Measurements from ENCODE around the gene RAPGEF1.

RAPGEF1 gene

GRCh38 chr9:131708226-131709002, 31.5 kb downstream of the RAPGEF1 start:
- in situ Hi-C loops (cut with MboI; ENCODE audit: low sequenced_read_pairs), result no loop called here

- in situ Hi-C loops (cut with MboI; ENCODE audit: low sequenced_read_pairs), result no loop called here
Observed at GRCh38 chr9:131707733-131708157, 32.1 kb downstream of the RAPGEF1 start.

GRCh38 chr9:131707050-131707449, 32.8 kb downstream of the RAPGEF1 start:
- in situ Hi-C loops (cut with MboI; ENCODE audit: low sequenced_read_pairs), result no loop called here

- in situ Hi-C loops (cut with MboI; ENCODE audit: low sequenced_read_pairs), result no loop called here
Observed at GRCh38 chr9:131706608-131706970, 33.3 kb downstream of the RAPGEF1 start.

- in situ Hi-C loops (cut with MboI; ENCODE audit: low sequenced_read_pairs), result no loop called here
Observed at GRCh38 chr9:131704988-131705387, 34.9 kb downstream of the RAPGEF1 start.

DNA sequence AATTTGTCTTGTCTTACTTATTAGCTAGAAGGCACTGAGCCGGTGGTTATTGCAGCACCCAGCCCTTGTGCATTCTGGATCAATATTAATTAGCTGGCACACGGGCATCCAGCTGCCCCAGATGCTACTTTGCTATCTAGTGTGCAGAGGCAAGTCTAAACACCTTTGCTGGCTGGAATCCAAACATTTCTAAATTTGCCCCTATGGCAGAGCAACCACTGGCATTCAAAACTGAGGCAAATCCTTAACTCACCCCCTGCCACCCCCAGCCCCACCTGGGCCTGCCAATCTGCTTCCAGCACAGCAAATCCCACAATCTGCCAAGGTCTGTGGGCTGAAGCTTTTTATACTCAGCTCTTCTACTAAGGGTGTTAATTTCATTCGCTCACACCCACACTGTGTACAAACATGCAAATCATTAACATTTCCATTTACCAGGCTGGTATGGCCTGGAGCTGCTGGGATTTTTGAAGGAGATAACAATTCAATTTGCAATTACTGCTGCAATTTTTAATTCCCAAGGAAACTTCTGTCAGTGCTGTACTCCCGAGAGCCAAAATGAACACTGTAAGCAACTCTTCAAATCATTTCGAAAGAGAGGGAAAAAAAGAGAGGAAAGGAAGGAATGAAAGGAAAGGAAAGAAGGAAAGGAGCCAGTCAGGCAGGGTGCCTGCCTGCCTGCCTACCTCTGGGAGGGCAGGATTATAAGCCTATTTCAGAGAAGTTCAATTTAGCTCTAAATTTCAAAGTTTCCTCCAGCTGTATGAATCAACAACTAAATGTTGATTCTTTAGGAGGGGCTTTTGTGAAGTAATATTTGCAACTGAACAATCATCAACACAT, 35.5 kb downstream of the RAPGEF1 start:
- in situ Hi-C loops (cut with MboI; ENCODE audit: low sequenced_read_pairs), result no loop called here

- in situ Hi-C loops (cut with MboI; ENCODE audit: low sequenced_read_pairs), result no loop called here
Observed at GRCh38 chr9:131703697-131704096, 36.2 kb downstream of the RAPGEF1 start.

DNA sequence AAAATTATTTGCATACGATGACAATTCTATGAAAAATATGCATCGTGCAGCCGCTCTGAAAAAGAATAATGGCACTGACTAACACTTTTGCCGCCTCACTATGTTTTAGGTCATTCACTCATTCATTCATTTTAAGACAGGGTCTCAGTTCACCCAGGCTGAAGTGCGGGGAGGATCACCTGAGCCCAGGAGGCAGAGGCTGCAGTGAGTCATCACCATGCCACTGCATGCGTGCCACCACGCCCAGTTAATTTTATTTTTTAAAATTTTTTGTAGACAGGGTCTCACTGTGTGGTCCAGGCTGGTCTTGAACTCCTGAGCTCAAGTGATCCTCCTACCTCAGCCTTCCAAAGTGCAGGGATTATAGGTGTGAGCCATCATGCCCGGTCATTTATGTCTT, 37.0 kb downstream of the RAPGEF1 start:
- in situ Hi-C loops (cut with MboI; ENCODE audit: low sequenced_read_pairs), result no loop called here

DNA sequence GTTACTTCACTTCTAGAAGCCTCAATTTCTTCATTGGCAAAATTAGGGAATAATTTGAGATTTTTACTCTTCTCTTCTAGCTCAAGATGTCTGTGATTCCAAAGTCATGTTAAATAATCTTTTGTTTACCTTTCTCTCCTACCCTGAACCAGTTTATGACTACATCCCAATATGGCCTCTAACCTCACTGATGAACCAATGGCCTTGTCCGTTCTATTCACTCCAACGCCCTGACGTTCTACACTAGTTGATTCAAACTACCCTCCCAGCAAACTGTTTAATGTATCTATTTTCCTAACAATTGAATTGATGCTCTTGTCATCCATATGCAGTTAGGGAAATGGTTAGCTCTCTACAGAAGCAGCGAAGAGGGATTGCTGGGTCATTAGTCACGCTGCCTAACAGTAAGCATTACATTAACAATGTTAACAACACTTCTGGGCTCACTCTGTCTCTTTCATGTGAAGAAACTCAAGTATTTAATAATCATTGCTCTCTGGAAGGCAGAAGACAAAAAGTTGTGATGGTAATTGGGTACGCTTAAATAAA, 38.0 kb downstream of the RAPGEF1 start:
- in situ Hi-C loops (cut with MboI; ENCODE audit: low sequenced_read_pairs), result no loop called here

GRCh38 chr9:131701436-131701781, 38.5 kb downstream of the RAPGEF1 start:
- in situ Hi-C loops (cut with MboI; ENCODE audit: low sequenced_read_pairs), result no loop called here

DNA sequence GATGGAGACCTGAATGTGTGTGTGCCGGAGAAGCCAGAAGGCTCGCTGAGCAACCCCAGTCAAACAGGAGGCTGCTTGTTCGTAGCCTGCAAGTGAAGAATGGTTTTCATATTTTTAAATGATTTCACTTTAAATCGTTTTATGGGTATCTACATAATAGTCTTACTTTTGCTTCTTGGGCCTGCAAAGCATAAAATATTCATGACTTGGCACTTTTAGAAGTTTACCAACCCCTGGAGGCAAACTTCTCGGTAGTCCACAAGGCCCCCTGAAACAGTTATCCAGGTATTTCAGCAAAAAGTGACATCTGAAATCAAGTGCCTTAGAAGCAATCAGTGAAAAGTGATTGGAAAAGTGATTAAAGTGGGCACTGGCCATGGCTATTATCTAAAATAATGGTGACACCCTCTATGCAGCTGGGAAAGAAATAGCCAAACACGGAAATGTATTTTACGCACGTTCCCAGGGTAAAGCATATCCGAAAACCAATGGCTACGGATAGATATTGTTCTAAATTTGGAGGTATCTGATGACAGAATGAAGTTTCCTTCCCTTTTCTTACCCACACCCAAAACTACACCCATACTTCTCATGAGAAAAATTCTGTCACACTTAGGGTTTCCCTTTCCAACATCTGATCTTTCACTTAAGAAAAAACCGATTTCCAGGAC, 39.0 kb downstream of the RAPGEF1 start:
- in situ Hi-C loops (cut with MboI; ENCODE audit: low sequenced_read_pairs), result no loop called here

DNA sequence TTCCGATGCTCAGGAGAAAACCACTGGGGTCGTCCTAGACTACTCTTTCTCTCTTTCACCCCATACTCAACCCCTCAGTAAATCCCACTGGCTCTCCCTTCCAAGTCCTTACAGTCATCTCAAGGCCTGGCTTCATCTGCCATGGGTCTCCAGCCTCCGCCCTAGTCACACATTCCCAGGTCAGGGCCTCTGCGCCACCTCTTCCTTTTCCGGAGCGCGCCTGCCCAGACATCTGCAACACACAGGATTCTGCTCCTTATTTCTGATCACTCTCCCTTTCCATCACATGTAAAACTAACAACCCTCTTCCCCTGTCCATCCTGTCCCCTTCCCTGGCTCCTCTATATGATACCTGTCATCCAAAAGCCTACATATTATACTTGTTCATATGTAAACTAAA, 39.8 kb downstream of the RAPGEF1 start:
- in situ Hi-C loops (cut with MboI; ENCODE audit: low sequenced_read_pairs), result no loop called here

- in situ Hi-C loops (cut with MboI; ENCODE audit: low sequenced_read_pairs), result no loop called here
Observed at GRCh38 chr9:131698618-131698985, 41.3 kb downstream of the RAPGEF1 start.

DNA sequence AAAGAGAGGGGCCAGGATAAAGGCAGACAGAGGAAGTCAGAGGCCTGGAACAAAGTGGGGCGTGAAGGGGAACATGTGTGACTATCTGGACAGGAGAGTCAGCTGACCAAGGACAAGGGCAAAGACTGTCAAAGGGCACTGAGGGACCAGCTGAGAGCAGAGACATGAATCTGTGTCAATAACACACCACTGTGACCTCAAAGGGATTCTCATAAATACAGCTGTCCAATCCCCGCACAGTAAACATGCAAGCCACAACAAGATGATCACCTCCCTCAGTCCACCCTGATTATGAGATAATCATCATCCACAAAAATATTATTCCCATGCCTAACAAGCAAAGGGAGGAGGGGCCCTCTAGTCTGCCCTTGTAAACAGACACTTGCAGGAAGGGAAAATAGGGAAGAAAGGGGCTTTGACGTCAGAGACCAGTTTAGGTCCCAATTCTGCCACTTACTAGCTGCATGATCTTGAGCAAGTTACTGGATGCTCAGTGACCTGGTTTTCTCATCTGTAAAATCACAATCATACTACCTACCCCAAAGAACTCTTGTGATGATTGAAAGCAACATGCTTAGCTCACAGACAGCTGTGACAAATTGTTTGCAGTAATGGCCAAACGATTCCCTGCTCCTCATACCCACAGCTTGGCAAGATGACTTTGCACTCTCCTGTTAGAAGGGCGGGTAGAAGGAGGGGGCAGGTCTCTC, 41.8 kb downstream of the RAPGEF1 start:
- in situ Hi-C loops (cut with MboI; ENCODE audit: low sequenced_read_pairs), result no loop called here

- in situ Hi-C loops (cut with MboI; ENCODE audit: low sequenced_read_pairs), result no loop called here
Observed at GRCh38 chr9:131697097-131697496, 42.8 kb downstream of the RAPGEF1 start.

DNA sequence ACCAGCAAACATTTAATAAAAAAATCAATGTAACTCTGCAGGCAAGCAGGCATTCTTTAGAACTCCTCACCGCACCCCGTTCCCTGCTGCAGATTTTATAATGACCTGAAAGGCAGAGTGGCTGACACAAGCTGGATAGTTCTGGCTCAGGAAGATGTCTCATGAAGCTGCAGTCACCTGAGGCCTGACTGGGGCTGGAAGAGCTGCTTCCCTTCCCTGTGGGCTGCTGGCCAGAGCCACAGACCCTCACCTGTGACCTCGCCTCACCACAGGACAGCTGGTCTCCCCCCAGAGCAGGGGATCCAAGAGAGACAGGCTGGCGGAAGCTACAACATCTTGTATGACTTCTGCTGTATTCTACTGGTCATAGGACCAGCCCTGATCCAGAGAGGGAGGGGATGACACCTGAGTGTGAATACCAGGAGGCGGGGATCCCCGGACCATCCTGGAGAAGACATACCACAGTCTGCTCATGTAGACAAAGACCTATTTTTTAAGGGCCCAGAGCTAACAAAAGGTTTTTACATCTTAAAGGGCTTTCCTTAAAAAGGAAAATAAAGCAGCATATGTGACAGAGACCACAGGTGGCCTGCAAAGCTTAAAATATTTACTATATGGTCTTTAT, 43.9 kb downstream of the RAPGEF1 start:
- in situ Hi-C loops (cut with MboI; ENCODE audit: low sequenced_read_pairs), result no loop called here

DNA sequence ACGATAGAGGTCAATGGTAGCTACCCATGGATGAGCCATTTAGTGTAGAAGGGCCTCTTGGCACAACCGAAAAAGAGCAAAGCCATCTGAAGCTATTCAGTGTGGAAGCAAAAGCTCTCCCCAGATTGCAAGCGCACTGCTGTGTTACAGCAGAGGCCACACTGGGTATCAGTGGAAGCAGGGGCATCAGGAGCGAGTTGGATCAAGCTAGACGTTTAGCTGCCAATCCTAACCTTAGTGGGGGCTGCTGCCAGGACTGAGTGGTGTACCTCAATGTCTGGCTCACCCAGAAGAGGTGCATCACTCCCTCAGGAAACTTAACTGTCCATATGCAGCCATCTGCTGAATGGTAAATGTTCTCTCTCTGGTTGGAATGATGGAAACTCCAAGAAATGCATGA, 44.5 kb downstream of the RAPGEF1 start:
- in situ Hi-C loops (cut with MboI; ENCODE audit: low sequenced_read_pairs), result no loop called here

- in situ Hi-C loops (cut with MboI; ENCODE audit: low sequenced_read_pairs), result no loop called here
Observed at GRCh38 chr9:131693651-131694597, 46.0 kb downstream of the RAPGEF1 start.

Measured in hTERT RPE-1 (cell line).